Embryonic facial prominence (tissue), 1 donor: ENCODE results near the gene PXDN.

Experiments used
- DNase-seq: peaks from one replicate; pipeline ENCODE4 v3.0.0-alpha.2; 2016; ENCODE audit errors: extremely low spot score

PXDN gene

GRCh38 chr2:1594373-1595171, 149.7 kb downstream of the PXDN start:
- no peak for DNase-seq

- DNase-seq: no peak
Measured at GRCh38 chr2:1594123-1594372, 150.3 kb downstream of the PXDN start.

GRCh38 chr2:1593371-1594122, 150.8 kb downstream of the PXDN start:
- no peak for DNase-seq

GRCh38 chr2:1591978-1592907, 152.1 kb downstream of the PXDN start:
- no peak for DNase-seq

GRCh38 chr2:1591461-1591770, 152.9 kb downstream of the PXDN start:
- DNase-seq: no peak

- DNase-seq: no peak
Measured at GRCh38 chr2:1590596-1591460, 153.5 kb downstream of the PXDN start.

GRCh38 chr2:1588978-1589621, 155.2 kb downstream of the PXDN start:
- no peak for DNase-seq

GRCh38 chr2:1588051-1588977, 156.0 kb downstream of the PXDN start:
- no peak for DNase-seq

GRCh38 chr2:1586923-1587840, 157.1 kb downstream of the PXDN start:
- no peak for DNase-seq

GRCh38 chr2:1586251-1586922, 157.9 kb downstream of the PXDN start:
- no peak for DNase-seq

- no peak for DNase-seq
Measured at GRCh38 chr2:1585635-1586034, 158.7 kb downstream of the PXDN start.

- DNase-seq: no peak
Measured at GRCh38 chr2:1584691-1585485, 159.4 kb downstream of the PXDN start.

- no peak for DNase-seq
Measured at GRCh38 chr2:1584051-1584531, 160.2 kb downstream of the PXDN start.

- no peak for DNase-seq
Measured at GRCh38 chr2:1582891-1583341, 161.4 kb downstream of the PXDN start.

- DNase-seq: no peak
Measured at GRCh38 chr2:1581965-1582625, 162.2 kb downstream of the PXDN start.
